Thyroid gland (tissue), 4 donors: ENCODE measurements around the gene SLC25A4. TPM values are rescaled to one million over a fixed set of nuclear protein-coding genes. Genes with fewer than 3 reads are reported as not detected.

Source experiments
- DNase-seq, 2 donors: peaks; one replicate each; pipeline ENCODE4 v3.0.0-alpha.2; 2019
- H3K27ac ChIP-seq, 3 donors: fragments of 200-600 bp; sonication (generic); 1 replicate in 2 of 3; 2 replicates in 1 of 3; pipeline ENCODE4 v1.5.1; 2016 to 2019; ENCODE audit warnings: mild to moderate bottlenecking in 1 of 3, moderate library complexity in 1 of 3
- H3K27me3 ChIP-seq: fragments of 200-600 bp; sonication (generic); one replicate; pipeline ENCODE4 v1.5.1; 2019
- H3K36me3 ChIP-seq, 2 donors: fragments of 200-600 bp; sonication (generic); one replicate each; pipeline ENCODE4 v1.5.1; 2016 to 2019
- H3K4me1 ChIP-seq, 2 donors: fragments of 200-600 bp; sonication (generic); one replicate each; pipeline ENCODE4 v1.5.1; 2017 to 2019
- H3K4me3 ChIP-seq, 3 donors: fragments of 200-600 bp; sonication (generic); replicated peaks in 1 of 3; 1 replicate in 2 of 3; 2 replicates in 1 of 3; pipeline ENCODE4 v1.5.1; 2016; ENCODE audit warnings: mild to moderate bottlenecking in 1 of 3
- H3K9me3 ChIP-seq: fragments of 200-600 bp; sonication (generic); one replicate; pipeline ENCODE4 v1.5.1; 2017
- POLR2A ChIP-seq, 2 donors: fragments of 450-650 bp; IDR thresholded peaks; one replicate each; pipeline ENCODE4 v1.6.1; 2017; ENCODE audit warnings: antibody characterized with exemption in 2 of 2, mild to moderate bottlenecking in 2 of 2, moderate library complexity in 1 of 2
- WGBS, 2 donors: methylation state at CpG; one replicate each; pipeline ENCODE4 v1.1.5; 2017; 5-methylcytosine and 5-hydroxymethylcytosine counted together
- intact Hi-C: fragments of 100-400 bp; cut with DNase I; formaldehyde crosslinking; loops from one replicate; pipeline ENCODE4 v1.15.1; 2023
- total RNA-seq, 4 donors: library from RNA; depleted of rRNA; stranded (reverse); fragments of >200 nt; gene quantifications; one replicate each; pipeline ENCODE4 v1.2.3, GENCODE V29; 2016
- TF ChIP-seq, protein P1 (sequence below), 6 experiments: fragments of 200-600 bp in 3 of 6; fragments of 450-650 bp in 3 of 6; sonication (generic) in 3 of 6; IDR thresholded peaks; one replicate each; pipeline ENCODE4 v1.5.1; 2016 to 2019; ENCODE audit warnings: antibody characterized with exemption in 6 of 6, mild to moderate bottlenecking in 2 of 6, inconsistent platforms in 1 of 6, moderate library complexity in 1 of 6

Gene SLC25A4
- total RNA-seq, 4 donors from 2014 or later = 26.7 to 56.7 (median 41.8) TPM

DNA sequence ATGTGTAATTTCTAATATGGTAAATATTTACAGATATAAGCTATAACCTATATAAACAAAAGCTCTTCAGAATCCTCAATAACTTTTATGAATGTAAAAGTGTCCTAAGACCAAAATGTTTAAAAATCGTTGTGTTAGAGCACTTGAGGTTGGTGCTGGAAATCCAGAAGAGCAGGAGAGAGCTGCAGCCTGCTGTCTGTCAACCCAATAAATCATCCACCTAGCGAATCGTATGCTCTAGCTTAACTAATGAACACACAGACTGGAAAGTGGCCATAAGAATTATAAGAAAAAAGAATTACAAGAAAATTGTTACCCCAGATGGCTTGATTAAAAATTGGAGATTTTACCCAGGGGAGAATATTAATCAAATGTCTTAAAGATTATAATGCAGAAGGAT lies 43.7 kb downstream of the SLC25A4 start:
- H3K27me3 ChIP-seq = no peaks in the 10 kb centered on the region
- peaks cover 3 to 11% of the 10 kb centered on the region in 2 donors for H3K36me3 ChIP-seq
- intact Hi-C loops = no loop called here
- 68% methylated on average over 3 of the region's 3 CpGs for WGBS, 2 donors
- TF ChIP-seq, protein P1, sequence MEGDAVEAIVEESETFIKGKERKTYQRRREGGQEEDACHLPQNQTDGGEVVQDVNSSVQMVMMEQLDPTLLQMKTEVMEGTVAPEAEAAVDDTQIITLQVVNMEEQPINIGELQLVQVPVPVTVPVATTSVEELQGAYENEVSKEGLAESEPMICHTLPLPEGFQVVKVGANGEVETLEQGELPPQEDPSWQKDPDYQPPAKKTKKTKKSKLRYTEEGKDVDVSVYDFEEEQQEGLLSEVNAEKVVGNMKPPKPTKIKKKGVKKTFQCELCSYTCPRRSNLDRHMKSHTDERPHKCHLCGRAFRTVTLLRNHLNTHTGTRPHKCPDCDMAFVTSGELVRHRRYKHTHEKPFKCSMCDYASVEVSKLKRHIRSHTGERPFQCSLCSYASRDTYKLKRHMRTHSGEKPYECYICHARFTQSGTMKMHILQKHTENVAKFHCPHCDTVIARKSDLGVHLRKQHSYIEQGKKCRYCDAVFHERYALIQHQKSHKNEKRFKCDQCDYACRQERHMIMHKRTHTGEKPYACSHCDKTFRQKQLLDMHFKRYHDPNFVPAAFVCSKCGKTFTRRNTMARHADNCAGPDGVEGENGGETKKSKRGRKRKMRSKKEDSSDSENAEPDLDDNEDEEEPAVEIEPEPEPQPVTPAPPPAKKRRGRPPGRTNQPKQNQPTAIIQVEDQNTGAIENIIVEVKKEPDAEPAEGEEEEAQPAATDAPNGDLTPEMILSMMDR (IDR thresholded peaks at IDR 0.05) = no peak
- TF ChIP-seq POLR2A (IDR thresholded peaks at IDR 0.05) = no peak
- no peak for DNase-seq
- no peaks in the 10 kb centered on the region for H3K9me3 ChIP-seq
- H3K4me3 ChIP-seq = no peak overlapping the region
- H3K27ac ChIP-seq = no peak overlapping the region
- peaks cover 7 to 8% of the 10 kb centered on the region in 2 donors for H3K4me1 ChIP-seq

DNA sequence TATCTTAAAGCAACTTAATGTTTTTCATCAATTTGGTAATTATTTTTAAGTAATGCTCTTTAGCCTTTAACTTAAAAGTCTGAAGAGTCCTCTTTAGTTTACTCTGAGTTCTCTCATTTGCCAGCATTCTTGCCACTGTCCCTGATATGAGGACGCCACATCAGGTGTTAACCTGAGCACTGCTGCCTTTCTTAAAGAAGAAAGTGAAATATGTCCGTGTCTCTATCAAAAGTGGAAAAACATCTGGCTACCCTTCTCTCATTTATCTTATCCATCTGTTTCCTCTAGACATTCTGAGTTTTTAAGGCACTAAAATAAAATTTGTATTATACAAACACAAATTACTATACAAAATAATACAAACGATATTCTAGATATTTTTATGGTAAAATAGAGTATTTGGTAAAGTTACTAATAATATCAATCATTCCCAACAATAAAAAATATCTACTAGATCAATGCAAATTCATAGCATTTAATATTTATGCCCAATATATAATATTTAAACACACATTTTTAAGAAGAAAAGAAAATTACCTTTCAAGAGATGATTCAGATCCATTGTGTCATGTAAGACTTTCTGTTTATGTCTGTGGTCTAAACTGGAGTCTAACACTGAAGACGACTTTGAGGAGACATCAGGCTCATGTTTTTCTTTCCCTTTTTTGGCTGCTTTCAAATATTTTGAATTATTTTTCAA lies 46.7 kb downstream of the SLC25A4 start:
- DNase-seq = no peak
- Histone ChIP-seq H3K27ac (no peak overlapping the region), H3K9me3 (no peaks in the 10 kb centered on the region), H3K4me1 (no peaks in the 10 kb centered on the region), H3K27me3 (no peaks in the 10 kb centered on the region), H3K36me3 (peaks cover 3 to 11% of the 10 kb centered on the region in 2 donors), H3K4me3 (no peak overlapping the region)
- TF ChIP-seq POLR2A (IDR thresholded peaks at IDR 0.05) = no peak
- TF ChIP-seq, protein P1 (IDR thresholded peaks at IDR 0.05) = no peak
- WGBS, 2 donors = 82 to 87% methylated on average over 4 of the region's 4 CpGs
- intact Hi-C loops = no loop called here

DNA sequence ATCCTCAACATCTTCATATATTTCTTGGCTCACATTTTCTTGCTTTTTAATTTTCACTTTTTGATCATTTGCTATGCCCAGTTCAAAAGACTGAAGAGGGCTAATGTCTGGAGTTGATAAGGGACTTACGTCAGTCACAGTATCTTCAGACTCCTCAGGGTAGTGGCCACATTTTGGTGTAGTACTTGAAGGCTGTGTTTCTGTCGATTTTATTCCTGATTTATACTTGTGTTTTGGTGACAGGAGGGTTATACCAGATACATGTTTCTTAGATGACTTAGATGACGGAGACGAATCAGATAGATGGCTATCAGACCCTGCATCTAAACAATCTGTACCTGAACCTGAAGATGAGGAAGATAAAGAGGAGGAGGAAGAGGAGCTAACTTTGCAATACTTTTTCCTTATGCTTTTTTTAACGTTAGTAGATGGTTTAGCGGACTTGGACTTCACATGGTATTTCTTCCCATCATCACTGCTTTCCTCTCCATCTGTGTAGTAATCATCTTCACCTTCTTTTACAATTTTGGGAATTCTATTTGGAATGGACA lies 47.3 kb downstream of the SLC25A4 start:
- no peak overlapping the region for H3K4me3 ChIP-seq
- 92% methylated on average over 6 of the region's 6 CpGs for WGBS, 2 donors
- DNase-seq = no peak
- no peak for TF ChIP-seq POLR2A (IDR thresholded peaks at IDR 0.05)
- TF ChIP-seq, protein P1 (IDR thresholded peaks at IDR 0.05) = no peak
- no peaks in the 10 kb centered on the region for H3K27me3 ChIP-seq
- peaks cover 3 to 11% of the 10 kb centered on the region in 2 donors for H3K36me3 ChIP-seq
- intact Hi-C loops = no loop called here
- no peak overlapping the region for H3K27ac ChIP-seq
- no peaks in the 10 kb centered on the region for H3K4me1 ChIP-seq
- no peaks in the 10 kb centered on the region for H3K9me3 ChIP-seq

DNA sequence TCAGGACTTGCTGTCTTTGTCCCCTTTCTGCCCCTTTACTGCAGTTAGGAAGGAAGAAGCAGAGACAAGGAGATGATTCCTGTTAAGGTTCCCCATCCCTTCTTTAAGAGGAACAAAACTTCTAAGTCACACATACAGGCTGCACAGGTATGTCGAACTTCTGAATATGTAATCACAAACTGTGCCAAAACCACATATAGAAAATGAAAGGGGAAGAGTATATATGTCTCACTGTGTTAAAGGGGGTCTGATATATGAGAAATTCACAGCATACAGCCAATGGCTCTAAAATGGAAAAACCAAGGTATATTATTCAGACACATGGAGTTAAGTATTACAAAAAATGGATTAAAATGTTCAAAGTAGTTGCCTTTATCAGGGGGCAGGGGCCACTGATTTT lies 49.0 kb downstream of the SLC25A4 start:
- Histone ChIP-seq H3K4me1 (no peaks in the 10 kb centered on the region), H3K36me3 (peaks cover 3 to 11% of the 10 kb centered on the region in 2 donors), H3K27me3 (no peaks in the 10 kb centered on the region), H3K27ac (no peak overlapping the region), H3K4me3 (no peak overlapping the region), H3K9me3 (no peaks in the 10 kb centered on the region)
- TF ChIP-seq, protein P1 (IDR thresholded peaks at IDR 0.05) = no peak
- TF ChIP-seq POLR2A (IDR thresholded peaks at IDR 0.05) = no peak
- WGBS, 2 donors = 86 to 93% methylated on average over 1 of the region's 1 CpG
- intact Hi-C loops = no loop called here
- no peak for DNase-seq
